ENCODE data around the gene TMX2.

- no peak for TF ChIP-seq CTCF (IDR thresholded peaks at IDR 0.05)
- no peak for TF ChIP-seq POLR2A (IDR thresholded peaks at IDR 0.05)
- no peak for TF ChIP-seq EP300 (IDR thresholded peaks at IDR 0.05)
Observed at GRCh38 chr11:57772562-57772961, 60.2 kb downstream of the TMX2 start.

Measured in gastroesophageal sphincter (tissue), 3 donors.